SK-N-SH treated with all-trans-retinoic acid at 6 μM for 48 hours (cell line): Measurements from ENCODE around the gene SPATA6L.
"Not testable (repeated sequence)": the region's sequence is repeated elsewhere in the genome, so short reads cannot be mapped to it uniquely, and the experiment has no call there.

Experiments used
- ATAC-seq: fragments of 200-7000 bp; cut with Tn5 transposase; 3 replicates; pipeline ENCODE4 v1.9.1; 2020; ENCODE audit warnings: mild to moderate bottlenecking, moderate library complexity
- BACH2 ChIP-seq: fragments of 250-450 bp; sonication (Bioruptor Pico); IDR thresholded peaks from 2 replicates; pipeline ENCODE4 v1.9.0; 2021; ENCODE audit warnings: mild to moderate bottlenecking, borderline replicate concordance
- ESRRG ChIP-seq: fragments of 250-450 bp; sonication (Bioruptor Pico); IDR thresholded peaks from 2 replicates; pipeline ENCODE4 v1.6.1; 2021; ENCODE audit warnings: mild to moderate bottlenecking
- GLIS3 ChIP-seq: fragments of 250-450 bp; sonication (Bioruptor Pico); IDR thresholded peaks from 2 replicates; pipeline ENCODE4 v1.5.0; 2020; ENCODE audit warnings: mild to moderate bottlenecking, moderate library complexity
- ISL1 ChIP-seq: fragments of 250-450 bp; sonication (Bioruptor Pico); IDR thresholded peaks from 2 replicates; pipeline ENCODE4 v2.1.2; 2022; ENCODE audit warnings: mild to moderate bottlenecking, moderate library complexity
- OSR1 ChIP-seq: fragments of 250-450 bp; sonication (Bioruptor Pico); IDR thresholded peaks from 2 replicates; pipeline ENCODE4 v1.8.0; 2022; ENCODE audit warnings: moderate library complexity, mild to moderate bottlenecking, inconsistent platforms
- PPARA ChIP-seq: fragments of 250-450 bp; sonication (Bioruptor Pico); IDR thresholded peaks from 2 replicates; pipeline ENCODE4 v1.5.0; 2020; ENCODE audit warnings: mild to moderate bottlenecking, borderline replicate concordance
- RARB ChIP-seq: fragments of 250-450 bp; sonication (Bioruptor Pico); IDR thresholded peaks from 2 replicates; pipeline ENCODE4 v1.8.0; 2021; ENCODE audit warnings: mild to moderate bottlenecking, moderate library complexity
- SNAI2 ChIP-seq: fragments of 250-450 bp; sonication (Bioruptor Pico); IDR thresholded peaks from 2 replicates; pipeline ENCODE4 v1.5.0; 2020; ENCODE audit warnings: mild to moderate bottlenecking, moderate library complexity
- TCF4 ChIP-seq: fragments of 250-450 bp; sonication (Bioruptor Pico); IDR thresholded peaks from 2 replicates; pipeline ENCODE4 v1.8.0; 2021; ENCODE audit warnings: mild to moderate bottlenecking, moderate library complexity, borderline replicate concordance
- TOX ChIP-seq: fragments of 250-450 bp; sonication (Bioruptor Pico); IDR thresholded peaks from 2 replicates; pipeline ENCODE4 v1.8.0; 2021; ENCODE audit warnings: mild to moderate bottlenecking, moderate library complexity, borderline replicate concordance
- ZC3H10 ChIP-seq: fragments of 250-450 bp; sonication (Bioruptor Pico); IDR thresholded peaks from 2 replicates; pipeline ENCODE4 v1.5.1; 2021; ENCODE audit warnings: mild to moderate bottlenecking, moderate library complexity
- ZFP3 ChIP-seq: fragments of 250-450 bp; sonication (Bioruptor Pico); IDR thresholded peaks from 2 replicates; pipeline ENCODE4 v1.5.0; 2020; ENCODE audit warnings: mild to moderate bottlenecking, moderate library complexity
- ZFP30 ChIP-seq: fragments of 450-650 bp; formaldehyde crosslinking; IDR thresholded peaks from 2 replicates; pipeline ENCODE4 v1.5.0; 2022; ENCODE audit warnings: mild to moderate bottlenecking, moderate library complexity
- ZNF565 ChIP-seq: fragments of 450-650 bp; formaldehyde crosslinking; conservative IDR thresholded peaks from 2 replicates; pipeline ENCODE4 v1.5.0; 2020; ENCODE audit warnings: low read depth, mild to moderate bottlenecking, moderate library complexity
- ZNF70 ChIP-seq: fragments of 450-650 bp; formaldehyde crosslinking; IDR thresholded peaks from 2 replicates; pipeline ENCODE4 v1.5.0; 2020; ENCODE audit warnings: mild to moderate bottlenecking, moderate library complexity
- ZNF8 ChIP-seq: fragments of 450-650 bp; formaldehyde crosslinking; IDR thresholded peaks from 2 replicates; pipeline ENCODE4 v1.5.0; 2020; ENCODE audit warnings: mild to moderate bottlenecking, moderate library complexity
- TF ChIP-seq, protein P1 (sequence below): fragments of 250-450 bp; sonication (Bioruptor Pico); IDR thresholded peaks from 2 replicates; pipeline ENCODE4 v1.8.0; 2020; ENCODE audit warnings: mild to moderate bottlenecking, moderate library complexity, borderline replicate concordance
- TF ChIP-seq, protein P2 (sequence below): fragments of 250-450 bp; sonication (Bioruptor Pico); IDR thresholded peaks from 2 replicates; pipeline ENCODE4 v1.8.0; 2021; ENCODE audit warnings: low read depth, mild to moderate bottlenecking, moderate library complexity, borderline replicate concordance
- TF ChIP-seq, protein P3 (sequence below): fragments of 250-450 bp; sonication (Bioruptor Pico); IDR thresholded peaks from 2 replicates; pipeline ENCODE4 v1.5.1; 2020; ENCODE audit warnings: low read depth, mild to moderate bottlenecking, moderate library complexity
- TF ChIP-seq, protein P4 (sequence below): fragments of 250-450 bp; sonication (Bioruptor Pico); IDR thresholded peaks from 2 replicates; pipeline ENCODE4 v1.5.1; 2021; ENCODE audit warnings: mild to moderate bottlenecking, moderate library complexity
- TF ChIP-seq, protein P5 (sequence below): fragments of 250-450 bp; sonication (Bioruptor Pico); IDR thresholded peaks from 2 replicates; pipeline ENCODE4 v1.5.0; 2020; ENCODE audit warnings: mild to moderate bottlenecking, moderate library complexity

The SPATA6L gene

DNA sequence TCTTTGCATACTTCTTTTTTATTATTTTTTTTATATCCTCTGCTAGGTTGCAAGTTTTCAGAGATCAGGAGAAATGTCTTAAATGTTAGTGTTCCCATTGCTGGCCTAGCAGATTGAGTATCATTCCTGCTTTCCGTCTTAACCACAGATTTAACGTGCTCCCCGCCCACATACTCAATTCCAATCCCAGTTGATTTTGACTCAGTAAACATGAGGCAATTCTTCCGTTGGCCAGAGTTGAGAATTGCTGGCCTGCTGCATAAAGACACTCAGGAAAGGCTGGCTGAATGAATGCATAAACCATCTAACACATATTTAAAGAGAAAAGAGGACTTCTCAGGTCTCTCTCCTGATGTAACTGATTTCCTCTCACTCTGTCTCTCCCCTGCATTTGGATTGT, 51.0 kb downstream of the SPATA6L start:
- no peak for ATAC-seq

DNA sequence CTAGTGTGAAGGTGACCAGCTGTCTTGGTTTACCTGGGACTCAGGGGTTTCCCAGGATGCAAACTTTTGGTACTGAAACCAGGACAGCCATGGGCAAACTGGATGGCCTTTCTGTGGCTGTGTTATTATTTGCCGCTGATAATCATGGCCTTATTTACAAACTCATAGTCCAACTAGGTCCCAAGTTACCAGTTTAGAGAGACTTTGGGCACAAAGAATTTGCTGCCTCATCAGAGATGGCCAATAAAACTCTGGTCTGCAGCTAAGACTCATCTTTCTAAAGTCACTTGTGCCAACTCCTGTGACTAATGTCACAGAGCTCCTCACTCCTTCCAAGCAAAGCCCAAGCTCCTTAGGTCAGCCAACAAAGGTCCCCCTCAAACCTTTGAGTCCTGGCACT, 51.7 kb downstream of the SPATA6L start:
- no peak for ATAC-seq
- no peak for TF ChIP-seq ZNF8 (CRISPR knock-in tag)
- TF ChIP-seq, protein P1, sequence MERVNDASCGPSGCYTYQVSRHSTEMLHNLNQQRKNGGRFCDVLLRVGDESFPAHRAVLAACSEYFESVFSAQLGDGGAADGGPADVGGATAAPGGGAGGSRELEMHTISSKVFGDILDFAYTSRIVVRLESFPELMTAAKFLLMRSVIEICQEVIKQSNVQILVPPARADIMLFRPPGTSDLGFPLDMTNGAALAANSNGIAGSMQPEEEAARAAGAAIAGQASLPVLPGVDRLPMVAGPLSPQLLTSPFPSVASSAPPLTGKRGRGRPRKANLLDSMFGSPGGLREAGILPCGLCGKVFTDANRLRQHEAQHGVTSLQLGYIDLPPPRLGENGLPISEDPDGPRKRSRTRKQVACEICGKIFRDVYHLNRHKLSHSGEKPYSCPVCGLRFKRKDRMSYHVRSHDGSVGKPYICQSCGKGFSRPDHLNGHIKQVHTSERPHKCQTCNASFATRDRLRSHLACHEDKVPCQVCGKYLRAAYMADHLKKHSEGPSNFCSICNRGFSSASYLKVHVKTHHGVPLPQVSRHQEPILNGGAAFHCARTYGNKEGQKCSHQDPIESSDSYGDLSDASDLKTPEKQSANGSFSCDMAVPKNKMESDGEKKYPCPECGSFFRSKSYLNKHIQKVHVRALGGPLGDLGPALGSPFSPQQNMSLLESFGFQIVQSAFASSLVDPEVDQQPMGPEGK (CRISPR knock-in tag): no peak
- TF ChIP-seq TCF4: no peak
- TF ChIP-seq ZFP30 (CRISPR knock-in tag): no peak
- TF ChIP-seq OSR1: no peak
- TF ChIP-seq, protein P2, sequence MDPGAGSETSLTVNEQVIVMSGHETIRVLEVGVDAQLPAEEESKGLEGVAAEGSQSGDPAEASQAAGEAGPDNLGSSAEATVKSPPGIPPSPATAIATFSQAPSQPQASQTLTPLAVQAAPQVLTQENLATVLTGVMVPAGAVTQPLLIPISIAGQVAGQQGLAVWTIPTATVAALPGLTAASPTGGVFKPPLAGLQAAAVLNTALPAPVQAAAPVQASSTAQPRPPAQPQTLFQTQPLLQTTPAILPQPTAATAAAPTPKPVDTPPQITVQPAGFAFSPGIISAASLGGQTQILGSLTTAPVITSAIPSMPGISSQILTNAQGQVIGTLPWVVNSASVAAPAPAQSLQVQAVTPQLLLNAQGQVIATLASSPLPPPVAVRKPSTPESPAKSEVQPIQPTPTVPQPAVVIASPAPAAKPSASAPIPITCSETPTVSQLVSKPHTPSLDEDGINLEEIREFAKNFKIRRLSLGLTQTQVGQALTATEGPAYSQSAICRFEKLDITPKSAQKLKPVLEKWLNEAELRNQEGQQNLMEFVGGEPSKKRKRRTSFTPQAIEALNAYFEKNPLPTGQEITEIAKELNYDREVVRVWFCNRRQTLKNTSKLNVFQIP (CRISPR knock-in tag): no peak
- TF ChIP-seq ESRRG (CRISPR knock-in tag): no peak
- no peak for TF ChIP-seq ZNF70
- TF ChIP-seq, protein P3, sequence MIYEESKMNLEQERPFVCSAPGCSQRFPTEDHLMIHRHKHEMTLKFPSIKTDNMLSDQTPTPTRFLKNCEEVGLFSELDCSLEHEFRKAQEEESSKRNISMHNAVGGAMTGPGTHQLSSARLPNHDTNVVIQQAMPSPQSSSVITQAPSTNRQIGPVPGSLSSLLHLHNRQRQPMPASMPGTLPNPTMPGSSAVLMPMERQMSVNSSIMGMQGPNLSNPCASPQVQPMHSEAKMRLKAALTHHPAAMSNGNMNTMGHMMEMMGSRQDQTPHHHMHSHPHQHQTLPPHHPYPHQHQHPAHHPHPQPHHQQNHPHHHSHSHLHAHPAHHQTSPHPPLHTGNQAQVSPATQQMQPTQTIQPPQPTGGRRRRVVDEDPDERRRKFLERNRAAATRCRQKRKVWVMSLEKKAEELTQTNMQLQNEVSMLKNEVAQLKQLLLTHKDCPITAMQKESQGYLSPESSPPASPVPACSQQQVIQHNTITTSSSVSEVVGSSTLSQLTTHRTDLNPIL (CRISPR knock-in tag): no peak
- TF ChIP-seq ZC3H10 (CRISPR knock-in tag): no peak
- no peak for TF ChIP-seq PPARA (CRISPR knock-in tag)
- no peak for TF ChIP-seq ZNF565 (CRISPR knock-in tag)
- no peak for TF ChIP-seq BACH2 (CRISPR knock-in tag)
- TF ChIP-seq ZFP3 (CRISPR knock-in tag): no peak
- no peak for TF ChIP-seq RARB (CRISPR knock-in tag)
- TF ChIP-seq GLIS3 (CRISPR knock-in tag): no peak
- TF ChIP-seq ISL1 (CRISPR knock-in tag): no peak
- TF ChIP-seq, protein P4, sequence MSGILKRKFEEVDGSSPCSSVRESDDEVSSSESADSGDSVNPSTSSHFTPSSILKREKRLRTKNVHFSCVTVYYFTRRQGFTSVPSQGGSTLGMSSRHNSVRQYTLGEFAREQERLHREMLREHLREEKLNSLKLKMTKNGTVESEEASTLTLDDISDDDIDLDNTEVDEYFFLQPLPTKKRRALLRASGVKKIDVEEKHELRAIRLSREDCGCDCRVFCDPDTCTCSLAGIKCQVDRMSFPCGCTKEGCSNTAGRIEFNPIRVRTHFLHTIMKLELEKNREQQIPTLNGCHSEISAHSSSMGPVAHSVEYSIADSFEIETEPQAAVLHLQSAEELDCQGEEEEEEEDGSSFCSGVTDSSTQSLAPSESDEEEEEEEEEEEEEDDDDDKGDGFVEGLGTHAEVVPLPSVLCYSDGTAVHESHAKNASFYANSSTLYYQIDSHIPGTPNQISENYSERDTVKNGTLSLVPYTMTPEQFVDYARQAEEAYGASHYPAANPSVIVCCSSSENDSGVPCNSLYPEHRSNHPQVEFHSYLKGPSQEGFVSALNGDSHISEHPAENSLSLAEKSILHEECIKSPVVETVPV: no peak
- no peak for TF ChIP-seq SNAI2
- TF ChIP-seq, all 23 proteins: peak for 0

More for the DNA sequence above, 51.0 kb downstream of the SPATA6L start:
- TF ChIP-seq TOX (CRISPR knock-in tag) (no peak), PPARA (CRISPR knock-in tag) (no peak), ZNF8 (CRISPR knock-in tag) (no peak)
- TF ChIP-seq, protein P2 (CRISPR knock-in tag): no peak

DNA sequence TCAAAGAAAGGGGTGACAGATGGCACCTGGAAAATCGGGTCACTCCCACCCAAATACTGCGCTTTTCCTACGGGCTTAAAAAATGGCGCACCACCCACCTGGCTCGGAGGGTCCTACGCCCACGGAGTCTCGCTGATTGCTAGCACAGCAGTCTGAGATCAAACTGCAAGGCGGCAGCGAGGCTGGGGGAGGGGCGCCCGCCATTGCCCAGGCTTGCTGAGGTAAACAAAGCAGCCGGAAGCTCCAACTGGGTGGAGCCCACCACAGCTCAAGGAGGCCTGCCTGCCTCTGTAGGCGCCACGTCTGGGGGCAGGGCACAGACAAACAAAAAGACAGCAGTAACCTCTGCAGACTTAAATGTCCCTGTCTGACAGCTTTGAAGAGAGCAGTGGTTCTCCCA, 60.2 kb downstream of the SPATA6L start:
- not testable (repeated sequence) for ATAC-seq

DNA sequence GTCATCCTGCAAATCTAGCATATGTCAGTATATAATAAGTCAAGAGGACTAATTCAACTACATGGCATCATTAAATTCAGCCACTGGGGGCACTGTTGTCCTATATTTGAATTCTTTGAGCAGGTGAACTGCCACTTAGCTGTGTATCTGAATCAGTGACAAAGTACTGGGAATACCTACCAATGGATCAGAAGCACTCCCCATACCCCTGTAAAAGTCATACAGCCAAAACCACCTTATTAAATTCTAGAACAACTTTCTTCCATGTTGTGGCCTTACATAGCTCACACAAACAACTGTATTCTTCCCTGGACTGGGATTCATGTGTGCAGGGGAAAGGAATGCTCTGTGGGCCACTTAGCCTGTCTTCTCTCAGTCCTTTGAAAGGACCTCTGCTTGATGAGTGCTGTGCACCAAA, 61.6 kb downstream of the SPATA6L start:
- ATAC-seq: peak; percentile 98
- TF ChIP-seq ISL1 (CRISPR knock-in tag): no peak
- no peak for TF ChIP-seq ZNF565 (CRISPR knock-in tag)

DNA sequence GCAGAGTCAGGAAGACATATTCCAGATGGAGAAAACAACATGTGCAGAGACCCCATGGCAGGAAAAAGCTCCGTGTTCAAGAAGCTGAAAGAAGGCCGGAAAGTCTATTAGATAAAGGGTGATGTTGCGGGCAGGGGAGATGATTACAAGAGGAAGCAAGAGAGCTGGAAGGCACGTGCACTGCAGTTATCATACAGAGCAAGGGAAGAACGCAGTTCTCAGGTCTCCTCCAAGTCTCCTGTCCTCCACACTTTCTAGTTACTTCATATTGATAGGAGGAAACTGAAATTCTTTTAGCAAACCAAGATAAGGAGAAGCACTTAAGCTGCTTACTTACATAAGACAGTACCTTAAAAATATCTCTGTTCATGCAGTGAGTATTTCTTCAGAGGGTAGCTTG, 62.5 kb downstream of the SPATA6L start:
- ATAC-seq: no peak
- TF ChIP-seq ZC3H10 (CRISPR knock-in tag): no peak
- no peak for TF ChIP-seq ESRRG (CRISPR knock-in tag)
- TF ChIP-seq ZNF565 (CRISPR knock-in tag): no peak
- no peak for TF ChIP-seq BACH2 (CRISPR knock-in tag)
- TF ChIP-seq, protein P5, sequence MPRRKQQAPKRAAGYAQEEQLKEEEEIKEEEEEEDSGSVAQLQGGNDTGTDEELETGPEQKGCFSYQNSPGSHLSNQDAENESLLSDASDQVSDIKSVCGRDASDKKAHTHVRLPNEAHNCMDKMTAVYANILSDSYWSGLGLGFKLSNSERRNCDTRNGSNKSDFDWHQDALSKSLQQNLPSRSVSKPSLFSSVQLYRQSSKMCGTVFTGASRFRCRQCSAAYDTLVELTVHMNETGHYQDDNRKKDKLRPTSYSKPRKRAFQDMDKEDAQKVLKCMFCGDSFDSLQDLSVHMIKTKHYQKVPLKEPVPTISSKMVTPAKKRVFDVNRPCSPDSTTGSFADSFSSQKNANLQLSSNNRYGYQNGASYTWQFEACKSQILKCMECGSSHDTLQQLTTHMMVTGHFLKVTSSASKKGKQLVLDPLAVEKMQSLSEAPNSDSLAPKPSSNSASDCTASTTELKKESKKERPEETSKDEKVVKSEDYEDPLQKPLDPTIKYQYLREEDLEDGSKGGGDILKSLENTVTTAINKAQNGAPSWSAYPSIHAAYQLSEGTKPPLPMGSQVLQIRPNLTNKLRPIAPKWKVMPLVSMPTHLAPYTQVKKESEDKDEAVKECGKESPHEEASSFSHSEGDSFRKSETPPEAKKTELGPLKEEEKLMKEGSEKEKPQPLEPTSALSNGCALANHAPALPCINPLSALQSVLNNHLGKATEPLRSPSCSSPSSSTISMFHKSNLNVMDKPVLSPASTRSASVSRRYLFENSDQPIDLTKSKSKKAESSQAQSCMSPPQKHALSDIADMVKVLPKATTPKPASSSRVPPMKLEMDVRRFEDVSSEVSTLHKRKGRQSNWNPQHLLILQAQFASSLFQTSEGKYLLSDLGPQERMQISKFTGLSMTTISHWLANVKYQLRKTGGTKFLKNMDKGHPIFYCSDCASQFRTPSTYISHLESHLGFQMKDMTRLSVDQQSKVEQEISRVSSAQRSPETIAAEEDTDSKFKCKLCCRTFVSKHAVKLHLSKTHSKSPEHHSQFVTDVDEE: no peak
- TF ChIP-seq ZFP3 (CRISPR knock-in tag): no peak
- TF ChIP-seq OSR1: no peak
- TF ChIP-seq, protein P2 (CRISPR knock-in tag): no peak
- TF ChIP-seq RARB (CRISPR knock-in tag): no peak
- no peak for TF ChIP-seq TOX (CRISPR knock-in tag)
- no peak for TF ChIP-seq SNAI2
- no peak for TF ChIP-seq GLIS3 (CRISPR knock-in tag)
- TF ChIP-seq ZFP30 (CRISPR knock-in tag): no peak
- no peak for TF ChIP-seq ZNF70
